Sigmoid colon (tissue), 3 donors: Measurements from ENCODE around the gene EPB41L1.

Experiments
- POLR2A ChIP-seq, 2 donors: fragments of 450-650 bp; IDR thresholded peaks; one replicate each; pipeline ENCODE4 v1.6.1; 2016; ENCODE audit warnings: antibody characterized with exemption in 2 of 2, mild to moderate bottlenecking in 2 of 2, moderate library complexity in 2 of 2
- TF ChIP-seq, protein P1 (sequence below), 4 experiments: fragments of 450-650 bp in 3 of 4; fragments of 200-600 bp in 1 of 4; IDR thresholded peaks; one replicate each; pipeline ENCODE4 v1.5.1; 2016 to 2019; ENCODE audit warnings: antibody characterized with exemption in 4 of 4, mild to moderate bottlenecking in 3 of 4, moderate library complexity in 2 of 4

- TF ChIP-seq, protein P1, sequence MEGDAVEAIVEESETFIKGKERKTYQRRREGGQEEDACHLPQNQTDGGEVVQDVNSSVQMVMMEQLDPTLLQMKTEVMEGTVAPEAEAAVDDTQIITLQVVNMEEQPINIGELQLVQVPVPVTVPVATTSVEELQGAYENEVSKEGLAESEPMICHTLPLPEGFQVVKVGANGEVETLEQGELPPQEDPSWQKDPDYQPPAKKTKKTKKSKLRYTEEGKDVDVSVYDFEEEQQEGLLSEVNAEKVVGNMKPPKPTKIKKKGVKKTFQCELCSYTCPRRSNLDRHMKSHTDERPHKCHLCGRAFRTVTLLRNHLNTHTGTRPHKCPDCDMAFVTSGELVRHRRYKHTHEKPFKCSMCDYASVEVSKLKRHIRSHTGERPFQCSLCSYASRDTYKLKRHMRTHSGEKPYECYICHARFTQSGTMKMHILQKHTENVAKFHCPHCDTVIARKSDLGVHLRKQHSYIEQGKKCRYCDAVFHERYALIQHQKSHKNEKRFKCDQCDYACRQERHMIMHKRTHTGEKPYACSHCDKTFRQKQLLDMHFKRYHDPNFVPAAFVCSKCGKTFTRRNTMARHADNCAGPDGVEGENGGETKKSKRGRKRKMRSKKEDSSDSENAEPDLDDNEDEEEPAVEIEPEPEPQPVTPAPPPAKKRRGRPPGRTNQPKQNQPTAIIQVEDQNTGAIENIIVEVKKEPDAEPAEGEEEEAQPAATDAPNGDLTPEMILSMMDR (IDR thresholded peaks at IDR 0.05) = no peak
- no peak for TF ChIP-seq POLR2A (IDR thresholded peaks at IDR 0.05)
These were observed 13.5 kb downstream of the EPB41L1 start for GRCh38 chr20:36167902-36168503.
